CD4-positive, alpha-beta T cell treated with Interleukin-1 beta for 1 hour (primary cell): Measurements from ENCODE around the gene FXYD4.
A peak's percentile ranks its signal among the peaks of the same experiment; 100 is the strongest.

ENCODE experiments used
- DNase-seq, 2 donors: peaks; one replicate each; pipeline ENCODE4 v3.0.0-alpha.2; 2020 to 2022

Gene FXYD4

DNA sequence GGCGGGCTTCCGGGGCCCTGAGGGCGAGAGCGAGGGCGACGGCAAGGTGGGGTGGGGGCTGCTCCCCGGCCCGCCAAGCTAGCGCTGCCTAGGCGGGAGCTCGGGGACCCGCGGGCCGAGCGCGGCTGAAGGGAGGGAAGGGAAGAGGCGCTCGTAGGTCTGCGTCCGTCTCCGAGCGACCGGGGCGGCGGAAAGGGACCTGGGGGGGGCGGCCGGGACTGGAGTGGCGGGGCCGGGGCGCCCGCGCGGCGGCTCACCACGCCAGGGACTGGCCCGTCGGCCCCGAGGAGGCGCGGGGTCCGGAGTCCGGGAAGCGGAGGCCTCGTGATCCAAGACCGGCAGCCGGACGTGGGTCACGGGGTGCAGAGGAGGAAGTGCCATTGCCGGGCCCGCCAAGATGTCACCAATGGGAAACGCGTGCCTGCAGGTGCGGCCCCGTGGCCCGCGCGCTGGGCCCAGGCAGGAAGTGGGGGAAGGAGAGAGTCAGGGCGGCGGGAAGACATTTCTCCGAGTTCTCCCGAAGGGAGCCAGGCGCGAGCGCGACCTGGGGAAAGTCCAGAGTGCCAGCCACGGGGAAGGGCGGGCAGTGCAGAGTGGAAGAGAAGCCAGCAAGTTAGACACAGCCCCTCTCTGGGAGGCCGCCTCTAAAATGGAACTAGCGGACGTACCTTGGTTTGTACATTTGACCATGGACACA lies 25.6 kb downstream of the FXYD4 start:
- peak; percentile 83 to 84 for DNase-seq

DNA sequence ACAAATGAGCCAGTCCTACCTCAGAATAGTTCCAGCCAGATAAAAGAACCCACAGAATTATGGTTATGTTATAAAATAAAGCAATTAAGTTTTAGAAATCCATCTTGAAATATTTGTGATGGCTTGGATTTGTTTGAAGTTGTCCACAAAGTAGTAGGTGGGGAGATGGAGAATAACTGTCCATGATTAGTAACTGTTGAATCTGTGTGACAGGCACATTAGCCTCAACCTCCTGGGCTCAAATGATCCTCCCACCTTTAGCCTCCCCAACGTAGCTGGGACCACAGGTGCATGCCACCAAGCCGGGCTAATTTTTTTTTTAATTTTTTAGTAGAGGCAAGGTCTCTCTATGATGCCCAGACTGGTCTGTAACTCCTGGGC lies 27.5 kb downstream of the FXYD4 start:
- DNase-seq, result no peak

DNA sequence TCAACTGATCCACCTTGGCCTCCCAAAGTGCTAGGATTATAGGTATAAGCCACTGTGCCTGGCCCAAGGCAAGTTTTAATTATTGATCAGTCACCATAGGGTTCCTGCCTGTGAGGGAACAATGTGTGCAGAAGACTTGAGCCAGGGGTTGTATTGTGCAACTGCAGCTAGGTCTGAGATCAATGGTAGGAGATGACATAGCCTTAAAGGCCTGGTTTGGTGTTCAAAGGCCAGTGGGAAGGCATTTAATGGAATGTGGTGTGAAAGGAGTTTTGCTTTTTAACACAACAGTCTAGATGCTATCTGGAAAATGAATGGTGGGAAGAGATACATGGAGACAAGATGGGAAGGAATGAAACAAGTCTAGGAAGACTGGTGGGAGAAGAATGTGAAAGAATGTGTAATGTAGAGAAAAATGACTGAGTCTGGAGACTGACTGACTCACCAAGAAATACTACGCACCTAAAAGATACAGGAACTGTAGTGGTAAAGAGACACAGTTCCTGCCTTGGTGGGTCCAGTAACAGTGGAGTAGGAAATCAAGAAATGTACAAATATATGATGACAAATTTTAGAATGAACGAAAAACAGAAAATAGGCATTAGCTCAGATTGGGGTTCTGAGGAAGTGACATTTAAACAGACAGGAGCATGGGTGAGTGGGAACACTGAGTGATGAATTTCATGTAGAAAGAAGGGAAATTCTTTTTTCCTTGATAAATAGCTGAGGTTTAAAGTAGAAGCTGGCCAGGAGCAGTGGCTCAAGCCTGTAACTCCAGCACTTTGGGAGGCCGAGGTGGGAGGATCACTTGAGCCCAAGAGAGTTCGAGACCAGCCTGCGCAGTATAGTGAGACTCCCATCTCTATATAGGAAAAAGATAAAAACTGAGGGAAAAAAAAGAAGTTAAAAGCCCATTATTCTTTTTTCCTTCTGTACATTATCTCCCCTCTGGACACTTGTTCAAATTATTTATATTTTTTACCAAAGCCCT lies 28.2 kb downstream of the FXYD4 start:
- DNase-seq, result no peak

GRCh38 chr10:43401627-43402026 lies 30.2 kb downstream of the FXYD4 start:
- DNase-seq, result no peak

DNA sequence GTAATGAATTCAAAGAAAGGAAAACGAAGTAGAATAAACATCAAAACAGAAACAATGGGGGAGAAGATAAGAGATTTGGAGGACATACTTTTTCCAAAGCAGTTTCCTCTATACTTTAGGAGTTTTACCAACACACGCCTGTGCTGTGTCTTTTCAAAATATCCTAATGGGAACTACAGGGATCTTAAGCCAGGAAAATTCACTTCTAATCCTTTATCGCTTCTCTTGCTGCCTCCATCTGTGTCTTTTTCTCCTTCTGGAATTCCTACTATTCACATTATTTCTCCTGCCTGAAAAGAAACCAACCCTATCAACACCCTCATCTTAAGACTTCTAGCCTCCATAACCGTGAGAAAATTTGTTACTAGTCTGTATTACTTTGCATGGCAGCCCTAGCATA lies 30.7 kb downstream of the FXYD4 start:
- no peak for DNase-seq

- no peak for DNase-seq
These were observed 31.5 kb downstream of the FXYD4 start for GRCh38 chr10:43402880-43403452.

GRCh38 chr10:43403911-43404703 lies 32.7 kb downstream of the FXYD4 start:
- DNase-seq, result no peak

DNA sequence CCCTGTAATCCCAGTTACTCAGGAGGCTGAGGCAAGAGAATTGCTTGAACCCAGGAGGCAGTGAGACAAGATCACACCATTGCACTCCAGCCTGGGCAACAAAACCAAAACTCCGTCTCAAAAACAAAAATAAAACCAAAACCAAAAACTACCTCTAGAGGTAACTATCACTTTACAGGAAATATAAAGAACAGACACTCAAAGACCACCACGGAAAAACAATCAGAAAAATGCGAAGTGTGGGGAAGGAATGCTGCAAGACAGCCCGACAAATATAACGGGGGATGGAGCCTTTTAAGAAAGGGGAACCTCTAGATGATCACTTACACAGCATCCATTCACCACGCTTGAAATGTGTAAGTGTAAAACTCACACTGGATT lies 33.3 kb downstream of the FXYD4 start:
- peak in 1 of 2 donors; percentile 52 for DNase-seq

- peak; percentile 52 to 56 for DNase-seq
These were observed 35.7 kb downstream of the FXYD4 start for GRCh38 chr10:43407148-43407575.

DNA sequence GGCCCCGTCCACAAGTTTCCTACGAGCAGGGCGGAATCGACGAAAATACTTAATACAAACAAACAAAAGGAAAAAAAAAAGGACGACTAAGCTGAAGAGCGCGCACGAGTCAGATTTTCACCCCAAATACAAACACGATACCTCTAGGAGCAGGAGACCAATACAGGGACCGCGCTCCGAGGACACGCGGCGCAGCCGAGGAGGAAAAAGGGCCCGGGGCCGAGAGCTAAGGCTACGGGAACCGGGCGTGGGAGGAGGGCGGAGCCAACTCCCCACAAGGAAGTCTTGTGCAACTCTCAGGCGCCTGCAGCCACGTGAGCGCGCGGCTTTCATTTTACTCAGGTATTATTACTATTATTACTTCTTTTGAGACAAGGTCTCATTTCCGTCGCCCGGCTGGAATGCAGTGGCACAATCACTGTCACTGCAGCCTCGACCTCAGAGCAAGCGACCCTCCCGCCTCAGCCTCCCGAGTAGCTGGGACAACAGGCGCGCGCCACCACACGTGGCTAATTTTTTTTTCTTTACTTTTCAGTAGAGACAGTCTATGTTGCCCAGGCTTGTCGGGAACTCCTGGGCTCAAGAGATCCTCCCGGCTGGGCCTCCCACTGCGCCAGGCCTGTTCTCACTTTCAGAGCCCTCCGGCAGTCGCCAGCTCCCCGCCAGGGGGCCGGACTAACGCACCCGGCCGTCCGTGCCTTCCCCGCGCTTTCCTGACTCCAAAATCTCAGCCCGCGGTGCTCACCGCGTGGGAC lies 36.3 kb downstream of the FXYD4 start:
- peak; percentile 85 to 89 for DNase-seq

- DNase-seq, result no peak
These were observed 36.9 kb downstream of the FXYD4 start for GRCh38 chr10:43408331-43408709.

DNA sequence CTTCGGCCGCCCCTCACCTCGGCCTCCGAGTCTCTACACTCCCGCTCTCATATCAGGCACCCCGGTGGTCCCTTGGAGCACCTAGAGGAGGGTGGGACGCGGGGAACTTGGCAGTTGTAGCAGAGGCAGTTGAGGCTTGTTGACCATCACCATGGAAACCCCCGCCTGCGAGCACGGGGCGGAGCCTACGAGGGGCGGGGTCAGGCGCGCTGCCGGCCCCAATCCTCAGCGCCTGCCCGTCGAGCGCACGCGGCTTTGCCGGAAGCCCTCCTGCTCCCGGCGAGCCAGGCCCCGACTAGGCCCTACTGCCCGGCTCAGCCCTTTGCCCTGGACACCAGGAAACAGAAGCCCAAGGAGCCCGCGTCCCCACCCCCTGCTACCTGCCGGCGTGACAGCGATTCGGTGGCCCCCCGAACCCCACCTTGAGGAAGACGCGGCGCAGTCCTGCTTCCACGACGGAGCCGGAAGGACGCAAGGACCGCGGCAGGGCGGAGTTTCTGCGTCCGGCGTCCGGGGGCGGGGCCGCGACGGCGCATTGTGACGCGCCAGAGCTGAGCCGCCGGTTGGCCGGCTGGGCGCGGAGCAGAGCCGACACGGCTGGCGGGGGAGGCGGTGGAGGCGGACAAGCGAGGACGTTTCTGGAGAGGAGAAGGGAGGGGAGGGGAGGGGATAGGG lies 37.4 kb downstream of the FXYD4 start, which contains the start of gene HNRNPF:
HNRNPF (minus strand) TSS at position 477 of the 675 bp plus-strand sequence. CDS start 21,302 bp downstream, outside the sequence.
- DNase-seq, result peak; percentile 96 to 97

DNA sequence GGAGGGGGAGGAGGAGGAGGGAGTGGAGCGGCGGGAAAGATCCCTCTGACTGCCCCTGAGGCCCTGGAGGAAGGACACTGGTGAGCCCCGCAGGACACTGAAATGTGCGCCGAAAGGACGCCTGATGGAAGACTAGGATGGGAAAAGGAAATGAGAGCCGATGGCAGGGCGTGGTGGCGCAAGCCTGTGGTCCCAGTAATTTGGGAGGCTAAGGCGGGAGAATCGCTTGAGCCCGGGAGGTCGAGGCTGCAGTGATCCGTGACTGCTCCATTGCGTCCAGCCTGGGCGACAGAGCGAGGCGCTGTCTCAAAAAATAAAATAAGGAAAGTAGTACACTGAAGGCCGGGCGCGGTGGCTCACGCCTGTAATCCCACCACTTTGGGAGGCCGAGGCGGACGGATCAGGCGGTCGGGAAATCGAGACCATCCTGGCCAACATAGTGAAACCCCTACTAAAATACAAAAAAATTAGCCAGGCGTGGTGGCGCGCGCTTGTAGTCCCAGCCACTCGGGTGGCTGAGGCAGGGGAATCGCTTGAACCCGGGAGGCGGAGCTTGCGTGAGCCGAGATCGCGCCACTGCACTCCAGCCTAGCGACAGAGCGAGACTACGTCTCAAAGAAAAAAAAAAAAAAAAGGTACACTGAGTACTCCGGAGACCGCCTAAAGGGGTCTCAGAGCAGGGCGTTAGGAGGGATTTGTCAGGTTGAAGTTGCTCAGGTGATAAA lies 38.1 kb downstream of the FXYD4 start:
- DNase-seq, result peak; percentile 84 to 85

- DNase-seq, result no peak
These were observed 38.9 kb downstream of the FXYD4 start for GRCh38 chr10:43410345-43410744.

GRCh38 chr10:43411536-43411935 lies 40.1 kb downstream of the FXYD4 start:
- DNase-seq, result no peak

DNA sequence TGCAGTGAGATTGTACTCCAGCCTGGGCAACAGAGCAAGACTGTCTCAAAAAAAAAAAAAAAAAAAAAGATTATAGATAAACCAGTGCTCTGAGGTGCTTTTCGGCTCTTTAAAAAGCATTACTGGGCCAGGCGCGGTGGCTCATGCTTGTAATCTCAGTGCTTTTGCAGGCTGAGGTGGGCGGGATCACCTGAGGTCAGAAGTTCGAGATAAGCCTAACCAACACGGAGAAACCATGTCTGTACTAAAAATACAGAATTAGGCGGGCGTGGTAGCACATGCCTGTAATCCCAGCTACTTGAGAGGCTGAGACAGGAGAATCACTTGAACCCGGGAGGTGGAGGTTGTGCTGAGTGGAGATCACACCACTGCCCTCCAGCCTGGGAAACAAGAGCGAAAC lies 44.1 kb downstream of the FXYD4 start:
- DNase-seq, result no peak

DNA sequence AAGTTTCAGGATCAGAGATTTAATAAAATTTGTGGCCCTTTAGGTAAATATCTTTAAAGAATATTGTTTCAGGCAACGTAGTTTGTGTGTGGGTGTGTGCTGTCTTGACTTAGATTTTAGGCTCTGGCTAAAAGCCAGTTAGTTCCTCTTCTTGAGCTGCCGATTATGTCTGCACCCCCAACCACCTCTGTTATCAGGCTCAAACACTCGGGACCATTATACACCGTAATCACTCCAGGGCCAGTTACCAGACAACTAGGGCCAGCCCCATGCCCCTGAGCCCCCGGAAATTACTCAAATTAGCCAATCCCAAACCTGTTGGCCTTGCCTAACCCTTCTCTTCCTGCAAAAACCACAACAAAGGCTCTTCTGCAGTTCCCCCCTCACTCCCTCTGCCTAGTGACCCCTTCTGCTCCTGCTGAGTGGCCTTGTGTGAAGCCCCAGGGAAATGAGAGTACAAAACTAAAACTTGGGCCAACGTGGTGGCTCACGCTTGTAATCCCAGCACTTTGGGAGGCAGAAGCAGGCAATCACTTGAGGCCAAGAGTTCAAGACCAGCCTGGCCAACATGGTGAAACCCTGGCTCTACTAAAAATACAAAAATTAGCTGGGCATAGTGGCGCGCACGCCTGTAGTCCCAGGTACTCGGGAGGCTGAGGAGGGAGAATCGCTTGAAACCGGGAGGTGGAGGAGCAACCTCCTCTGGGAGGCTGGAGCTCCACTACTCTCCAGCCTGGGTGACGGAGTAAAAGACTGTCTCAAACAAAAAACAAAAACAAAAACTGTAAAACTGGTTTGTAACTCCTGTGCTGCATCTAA lies 46.7 kb downstream of the FXYD4 start:
- peak; percentile 68 to 71 for DNase-seq

DNA sequence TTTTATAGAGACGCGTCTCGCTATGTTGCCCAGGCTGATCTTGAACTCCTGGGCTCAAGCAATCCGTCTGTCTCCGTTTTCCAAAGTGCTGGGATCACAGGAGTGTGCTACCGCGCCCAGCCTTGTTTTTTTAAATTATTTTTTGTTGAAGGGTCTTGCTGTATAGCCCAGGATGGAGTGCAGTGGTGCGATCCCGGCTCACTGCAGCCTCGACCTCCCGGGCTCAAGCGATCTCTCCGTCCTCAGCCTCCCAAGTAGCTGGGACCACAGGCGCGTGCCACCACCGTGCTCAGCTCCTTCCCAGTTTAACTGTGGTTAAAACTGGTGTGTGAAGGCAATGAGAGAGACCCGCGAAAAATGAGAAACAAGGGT lies 48.5 kb downstream of the FXYD4 start:
- DNase-seq, result no peak

GRCh38 chr10:43420369-43421200 lies 49.1 kb downstream of the FXYD4 start:
- DNase-seq, result peak; percentile 80 to 85
